GM19238 (cell line): ENCODE data around the gene CP.

ENCODE experiments used
- DNase-seq: peaks from one replicate; pipeline ENCODE4 v3.0.0; 2011; ENCODE audit warnings: low spot score; ENCODE audit not compliant: insufficient read length

Gene CP

DNA sequence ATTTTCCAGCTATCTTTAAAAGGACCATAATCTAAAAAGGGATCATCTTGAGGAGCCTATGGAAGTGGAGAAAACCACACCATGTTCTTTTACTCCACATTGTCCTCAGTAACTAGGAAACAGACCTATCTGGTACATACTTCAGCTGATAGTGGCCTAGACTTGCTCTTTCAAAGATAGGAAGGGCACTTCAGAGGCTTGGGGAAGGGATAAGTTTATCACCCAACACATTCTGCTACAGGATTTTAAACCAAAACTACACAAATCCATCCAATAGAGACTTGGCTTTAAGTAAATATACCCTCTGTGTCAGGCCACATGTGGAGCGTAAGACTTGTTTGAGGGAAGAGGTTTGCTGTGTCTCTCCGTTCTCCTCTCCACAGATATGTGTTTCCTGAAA is 35.4 kb downstream of the CP start:
- no peak for DNase-seq

- DNase-seq, result no peak
These were observed 40.4 kb downstream of the CP start for GRCh38 chr3:149181182-149181581.

DNA sequence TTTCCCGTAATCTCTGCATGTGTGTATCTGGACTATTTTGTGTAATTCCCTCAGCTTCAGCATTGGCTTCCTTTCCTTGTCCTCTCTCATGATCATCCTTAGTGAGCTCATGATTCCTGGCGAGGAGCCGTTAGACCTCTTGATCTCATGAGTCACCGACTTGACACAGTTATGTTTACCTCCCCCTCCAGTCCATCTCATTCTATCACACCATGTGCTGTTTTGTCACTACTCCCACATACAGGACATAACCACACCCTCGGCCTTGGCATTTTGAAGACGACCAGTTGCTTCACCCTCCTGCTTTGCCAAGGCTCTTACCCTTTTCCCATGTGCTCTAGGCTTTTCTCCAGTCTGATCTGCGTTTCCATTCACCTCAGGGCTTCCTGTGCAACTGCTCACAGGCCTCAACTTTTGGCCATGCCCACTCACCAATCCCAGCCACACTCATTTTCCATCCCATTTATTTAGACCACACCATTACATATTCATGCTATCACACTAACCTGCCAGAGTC is 41.5 kb downstream of the CP start:
- DNase-seq, result no peak

DNA sequence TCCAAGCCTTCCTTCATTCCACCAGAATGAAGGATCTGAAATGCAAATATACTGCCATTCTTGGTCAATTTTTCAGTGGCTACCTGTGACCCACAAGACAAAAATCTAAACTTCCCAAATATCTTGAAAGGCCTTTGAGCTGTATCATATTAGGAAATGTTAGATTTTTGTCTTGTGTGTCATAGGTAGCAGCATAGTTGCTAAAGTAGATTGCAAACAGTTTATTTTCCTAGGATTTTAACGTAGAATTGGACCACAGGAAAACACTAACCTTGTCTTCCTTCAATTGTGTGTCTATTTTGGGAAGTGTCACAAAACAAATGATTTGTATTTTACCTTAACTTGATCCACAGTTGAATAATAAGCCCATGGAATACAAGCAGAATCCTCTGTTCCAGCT is 42.4 kb downstream of the CP start:
- DNase-seq, result no peak

- no peak for DNase-seq
These were observed 44.5 kb downstream of the CP start for GRCh38 chr3:149177122-149177521.

DNA sequence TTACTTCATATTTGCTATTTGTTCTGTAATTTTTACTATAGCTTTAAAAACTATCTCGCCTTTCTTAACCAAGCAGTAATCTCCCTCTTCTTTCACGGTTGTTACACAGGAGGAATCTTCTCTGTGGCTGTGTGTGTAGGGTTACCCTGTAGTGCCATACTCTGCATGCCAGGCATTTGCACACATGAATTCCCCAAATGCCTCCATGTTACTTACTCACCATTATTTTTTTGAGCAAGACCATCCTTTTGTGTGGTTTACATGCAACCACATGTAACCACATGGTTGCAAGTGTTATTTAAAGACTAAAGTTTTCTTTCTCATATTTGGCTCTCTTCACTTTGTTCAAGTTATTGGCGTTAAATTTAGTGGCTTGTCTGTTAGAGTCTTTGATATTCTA is 46.7 kb downstream of the CP start:
- DNase-seq, result no peak

DNA sequence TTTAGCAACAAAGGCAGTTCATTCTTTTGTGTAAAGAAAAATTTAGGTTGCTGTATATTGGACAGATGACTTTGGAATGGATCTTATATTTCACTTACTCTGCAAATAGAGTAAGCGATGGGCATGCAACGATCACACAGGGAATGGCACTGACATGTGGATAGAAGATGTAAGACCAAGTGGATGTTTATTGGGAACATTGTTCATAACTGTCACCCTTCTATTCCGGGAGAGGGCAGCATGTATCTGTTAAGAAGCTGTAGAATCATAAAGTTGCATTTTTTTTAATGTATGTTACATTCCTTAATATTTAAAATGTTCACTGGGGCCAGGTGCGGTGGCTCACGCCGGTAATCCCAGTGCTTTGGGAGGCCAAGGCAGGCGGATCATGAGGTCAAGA is 51.0 kb downstream of the CP start:
- DNase-seq, result no peak

GRCh38 chr3:149167898-149168297 is 53.7 kb downstream of the CP start:
- DNase-seq, result no peak

- DNase-seq, result no peak
These were observed 58.6 kb downstream of the CP start for GRCh38 chr3:149163066-149163465.

DNA sequence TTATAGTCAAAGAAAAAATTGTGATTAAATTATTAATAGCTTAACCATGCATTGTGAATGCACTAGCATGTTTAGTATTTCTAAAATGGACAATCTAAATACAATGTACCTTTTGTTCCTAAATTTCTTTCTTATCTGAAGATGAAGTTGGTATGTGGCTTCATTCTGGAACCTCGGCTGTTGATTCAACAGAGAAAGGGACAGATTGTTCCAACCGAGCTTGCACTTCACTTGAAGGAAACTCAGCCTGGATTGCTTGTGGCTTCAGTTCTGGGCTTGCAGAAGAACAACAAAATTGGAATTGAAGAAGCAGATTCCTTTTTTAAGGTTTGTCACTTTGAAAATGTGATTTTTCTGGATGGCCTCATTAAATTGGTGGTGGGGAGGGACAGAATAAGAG is 59.6 kb downstream of the CP start:
- no peak for DNase-seq

GRCh38 chr3:149160754-149161300 is 60.8 kb downstream of the CP start:
- DNase-seq, result no peak

- DNase-seq, result no peak
These were observed 68.2 kb downstream of the CP start for GRCh38 chr3:149153402-149153801.

DNA sequence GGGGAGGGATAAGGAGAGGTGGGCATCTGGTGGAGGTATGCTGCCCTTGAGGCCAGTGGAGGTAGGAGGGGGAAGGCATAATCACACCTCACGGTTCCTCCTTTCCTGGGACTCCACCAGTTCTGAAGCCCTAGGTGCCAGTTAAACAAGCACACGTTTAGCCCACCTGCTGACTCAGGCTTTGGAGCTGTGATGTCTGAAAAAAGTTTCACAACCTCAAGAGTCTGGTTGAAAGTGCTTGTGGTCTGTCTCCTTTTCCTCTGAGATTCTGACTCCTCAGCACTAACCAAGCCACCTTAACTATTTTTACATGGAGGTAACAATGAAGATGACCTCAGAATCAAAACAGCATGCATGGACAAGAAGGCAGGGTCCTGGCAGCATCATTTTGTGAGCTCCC is 69.2 kb downstream of the CP start:
- peak; percentile 3 for DNase-seq

DNA sequence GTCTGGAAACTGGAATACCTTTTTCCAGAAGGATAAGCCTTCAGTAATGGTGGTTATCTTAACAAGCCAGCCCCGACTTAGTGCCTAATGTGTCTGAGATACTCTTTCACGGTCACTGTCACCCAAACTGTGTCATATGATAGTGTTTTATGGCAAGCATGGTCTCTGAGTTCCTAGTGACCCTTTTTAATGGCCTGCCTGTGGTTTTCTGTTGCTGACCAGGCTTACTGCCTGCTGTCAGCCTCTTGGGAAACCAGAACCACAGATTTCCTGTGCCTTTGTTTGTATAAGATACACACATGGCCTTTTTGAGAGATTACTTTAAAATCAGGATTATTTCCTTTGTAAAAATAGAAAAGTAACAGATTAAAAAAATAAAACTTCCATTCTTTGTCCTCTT is 69.8 kb downstream of the CP start:
- no peak for DNase-seq

DNA sequence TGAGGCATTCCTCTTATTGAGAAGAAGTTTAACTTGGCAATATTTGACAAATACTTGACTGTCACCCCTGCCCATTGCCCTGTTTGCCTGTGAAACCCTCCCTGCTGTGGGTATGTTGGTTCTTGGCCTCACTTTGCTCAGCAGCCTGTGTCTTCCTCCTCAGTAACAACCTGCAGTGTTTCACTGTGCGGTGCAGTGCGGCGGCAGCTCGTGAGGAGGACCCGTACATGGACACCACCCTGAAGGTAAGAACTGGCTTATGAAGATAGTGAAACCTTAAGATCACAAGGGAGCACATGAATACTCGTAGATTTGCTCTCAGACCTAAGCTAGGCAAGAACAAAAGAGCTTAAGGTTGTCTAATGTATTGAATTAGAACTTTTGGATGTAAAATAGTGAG is 71.2 kb downstream of the CP start:
- DNase-seq, result no peak

- no peak for DNase-seq
These were observed 75.7 kb downstream of the CP start for GRCh38 chr3:149145974-149146373.

DNA sequence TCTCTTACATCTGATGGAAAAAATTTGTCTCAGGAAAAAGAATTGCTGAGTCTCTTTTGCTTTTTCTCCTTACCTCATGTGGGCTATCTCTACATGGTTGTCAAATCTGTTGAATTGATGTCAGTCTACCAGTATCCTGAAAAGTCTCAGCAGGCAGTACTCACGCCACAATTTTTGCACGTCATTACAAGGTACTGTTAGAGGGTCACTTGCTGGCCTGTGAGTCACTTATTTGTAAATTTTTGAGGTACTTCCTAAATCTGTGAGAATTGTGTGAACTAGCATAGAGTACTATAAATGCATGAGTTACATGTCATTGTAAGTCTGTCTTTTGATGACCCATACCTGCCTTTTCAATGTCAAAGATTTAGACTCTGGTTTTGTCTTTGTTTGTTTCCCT is 76.3 kb downstream of the CP start:
- DNase-seq, result no peak

- no peak for DNase-seq
These were observed 78.9 kb downstream of the CP start for GRCh38 chr3:149142682-149143081.

DNA sequence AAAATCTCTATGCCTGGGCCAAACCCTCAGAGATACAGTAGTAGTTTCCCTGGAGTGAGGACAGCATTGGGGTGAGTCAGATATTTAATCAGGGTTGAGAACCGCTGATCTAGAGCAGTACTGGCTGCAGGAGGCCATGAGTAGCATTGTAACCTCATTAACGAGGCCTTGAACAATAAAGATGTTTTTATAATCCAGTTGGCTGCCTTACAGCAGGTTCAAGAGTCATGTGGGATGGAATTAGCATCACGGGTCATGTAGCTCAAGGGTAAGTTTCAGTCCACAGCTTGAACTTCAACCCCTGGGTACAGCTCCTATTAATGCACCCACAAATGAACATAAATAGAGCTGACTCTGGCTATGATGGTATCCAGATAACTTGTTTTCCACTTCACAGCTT is 87.1 kb downstream of the CP start:
- DNase-seq, result no peak

DNA sequence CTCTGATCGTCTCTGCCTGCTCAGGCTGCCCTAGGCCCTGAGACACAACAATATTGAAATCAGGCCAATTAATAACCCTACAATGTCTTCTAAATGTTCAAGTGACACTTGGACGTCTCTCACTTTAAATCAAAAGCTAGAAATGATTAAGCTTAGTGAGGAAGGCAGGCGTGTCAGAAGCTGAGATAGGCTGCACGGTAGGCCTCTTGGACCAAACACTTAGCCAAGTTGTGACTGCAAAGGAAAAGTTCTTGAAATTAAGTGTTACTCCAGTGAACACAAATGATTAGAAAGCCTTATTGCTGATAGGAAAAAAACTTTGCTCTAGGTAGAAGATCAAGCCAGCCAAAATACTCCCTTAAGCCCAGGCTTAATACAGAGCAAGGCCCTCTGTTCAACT is 90.0 kb downstream of the CP start:
- no peak for DNase-seq

GRCh38 chr3:149129326-149130205 is 92.1 kb downstream of the CP start, which contains the start of gene HPS3:
TSS of gene HPS3 (plus strand) at chr3:149129638. CDS start at chr3:149129724, 86 bp downstream.
- DNase-seq, result peak; percentile 79

DNA sequence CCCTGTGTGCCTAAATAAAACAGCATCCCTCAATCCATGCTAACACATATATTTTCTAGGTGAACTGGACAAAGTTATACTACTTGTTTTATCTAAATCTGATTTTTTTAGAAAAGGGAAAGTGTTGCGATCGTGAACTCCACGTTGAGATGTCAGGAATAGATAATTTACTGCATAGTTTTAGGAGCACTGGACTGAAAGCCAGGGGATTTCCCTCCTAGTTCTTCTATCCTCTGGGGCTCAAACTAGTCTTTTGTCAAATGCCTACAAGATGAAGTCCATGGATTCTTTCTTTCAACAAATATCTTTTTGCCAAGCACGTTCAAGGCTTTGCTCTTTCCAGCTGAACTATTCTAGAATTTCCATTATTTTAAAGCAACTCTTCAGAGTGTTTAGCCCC is 92.8 kb downstream of the CP start:
- DNase-seq, result no peak
